Stimulated activated CD4-positive, alpha-beta T cell treated with anti-CD3 and anti-CD28 coated beads, Interleukin-4, amount 100 ng/mL, for 24 hours (primary cell): ENCODE measurements around the gene B9D1.

Experiments used
- DNase-seq: peaks from one replicate; pipeline ENCODE4 v3.0.0-alpha.2; 2020

Gene B9D1

GRCh38 chr17:19348806-19349205, 13.7 kb downstream of the B9D1 start:
- DNase-seq = no peak

DNA sequence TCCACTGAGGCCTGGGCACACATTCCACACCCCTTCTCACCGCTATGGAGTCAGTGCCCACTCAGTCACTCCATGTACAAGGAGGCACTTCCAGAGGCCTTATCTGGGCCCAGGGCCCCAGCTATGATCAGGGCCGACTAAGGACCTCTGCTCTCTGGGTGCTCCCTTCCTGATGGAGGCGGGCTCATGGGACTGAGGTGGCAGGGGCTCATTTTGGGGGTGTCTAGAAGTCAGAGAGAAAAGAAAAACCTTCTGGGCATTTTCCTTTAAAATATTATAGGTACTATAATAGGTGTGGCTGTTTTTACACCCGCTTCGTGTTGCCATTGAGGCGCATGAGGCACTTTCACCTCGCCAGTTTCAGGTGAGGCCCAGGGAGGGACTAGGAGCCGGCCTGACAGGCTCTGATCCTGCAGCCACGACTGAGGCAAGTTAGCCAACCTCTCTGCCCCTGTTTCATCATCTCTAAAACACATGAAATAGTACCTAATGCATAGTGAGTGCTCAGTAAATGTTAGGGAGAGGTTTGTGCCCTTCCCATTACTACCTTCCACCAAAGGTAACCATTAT, 14.4 kb downstream of the B9D1 start:
- no peak for DNase-seq

- no peak for DNase-seq
Observed at GRCh38 chr17:19347323-19348080, 15.0 kb downstream of the B9D1 start.

GRCh38 chr17:19346351-19347255, 15.9 kb downstream of the B9D1 start:
- no peak for DNase-seq

DNA sequence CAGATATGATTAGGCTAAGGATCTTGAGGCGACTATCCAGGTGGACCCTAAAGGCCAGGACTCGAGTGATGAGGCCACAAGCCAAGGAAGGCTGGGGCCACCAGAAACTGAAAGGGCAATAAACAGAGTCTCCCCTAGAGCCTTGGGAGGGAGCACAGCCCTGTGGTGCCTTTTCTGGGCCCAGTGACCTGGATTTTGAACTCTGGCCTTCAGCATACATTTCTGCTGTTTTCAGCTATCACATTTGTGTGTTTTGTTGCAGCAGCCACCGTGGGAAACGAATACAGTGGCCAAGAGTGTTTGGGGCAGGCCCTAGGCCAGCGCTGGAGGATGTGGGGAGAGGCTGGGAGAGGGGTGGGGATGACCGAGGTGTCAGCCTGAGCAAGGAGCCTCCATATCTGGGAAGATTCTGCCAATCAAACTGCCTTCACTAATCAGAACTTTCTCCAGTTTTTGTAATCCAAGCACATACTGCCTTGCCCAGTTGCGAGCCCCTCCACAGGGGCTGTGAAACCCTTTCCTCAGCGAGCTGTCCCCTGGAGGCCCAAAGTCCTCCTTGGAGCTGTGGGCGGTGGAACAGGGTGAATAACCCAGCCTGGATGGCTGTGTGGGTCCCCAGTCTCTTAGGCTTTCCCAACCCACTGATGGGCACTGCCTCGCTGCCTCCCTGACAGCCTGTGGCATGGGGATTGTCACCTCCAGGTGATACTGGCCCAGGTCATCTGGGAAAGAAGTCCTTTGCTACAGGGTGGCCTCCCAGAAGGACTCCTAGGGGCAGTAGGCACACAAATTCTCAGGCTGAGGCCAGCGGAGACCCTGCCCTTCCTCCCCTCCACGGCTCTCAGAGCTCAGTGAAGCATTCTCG, 16.8 kb downstream of the B9D1 start:
- no peak for DNase-seq

- no peak for DNase-seq
Observed at GRCh38 chr17:19345067-19345460, 17.5 kb downstream of the B9D1 start.

- DNase-seq = no peak
Observed at GRCh38 chr17:19344311-19345066, 18.0 kb downstream of the B9D1 start.

DNA sequence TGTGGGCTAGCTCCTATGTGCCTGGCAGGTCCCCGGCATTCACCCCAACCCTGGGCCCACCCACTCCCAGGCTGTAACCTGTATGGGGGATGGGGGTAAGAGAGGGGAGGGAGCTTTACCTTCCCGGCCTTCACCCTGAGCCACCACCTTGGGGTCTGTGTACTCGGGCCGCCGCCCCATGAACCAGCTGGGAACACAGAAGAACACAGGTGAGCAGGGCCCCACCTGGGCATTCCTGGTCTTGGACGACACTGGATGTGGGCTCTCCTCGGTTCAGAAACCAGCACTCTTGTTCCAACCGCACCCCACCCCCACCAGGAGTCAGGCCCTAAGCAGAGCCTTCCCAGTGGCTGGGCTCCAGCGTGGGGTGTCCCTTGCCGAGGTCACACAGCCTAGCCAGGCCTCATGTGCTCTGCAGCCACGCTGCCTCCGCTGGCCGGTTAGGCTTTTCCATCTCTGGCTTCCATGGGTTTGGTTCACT, 18.8 kb downstream of the B9D1 start:
- no peak for DNase-seq

DNA sequence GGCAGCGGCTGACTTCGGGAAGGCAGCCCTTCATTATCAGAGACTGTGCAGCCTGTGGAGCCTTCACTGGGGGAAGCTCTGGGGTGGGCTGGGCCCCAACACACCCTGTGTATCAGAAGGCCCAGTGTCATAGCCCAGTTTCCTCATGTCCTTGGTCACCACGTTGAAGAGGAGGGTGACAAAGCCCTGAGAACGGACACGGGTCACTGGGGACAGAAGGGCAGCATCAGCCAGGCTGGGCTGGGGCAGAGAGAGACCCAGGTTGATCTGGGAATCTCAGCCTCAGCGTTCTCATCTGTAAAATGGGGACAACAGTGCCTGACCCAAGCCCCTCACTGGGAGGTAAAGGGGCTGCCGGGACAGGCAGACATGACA, 19.3 kb downstream of the B9D1 start:
- DNase-seq = no peak

GRCh38 chr17:19342611-19343255, 19.8 kb downstream of the B9D1 start:
- no peak for DNase-seq

GRCh38 chr17:19341641-19342610, 20.6 kb downstream of the B9D1 start:
- no peak for DNase-seq

DNA sequence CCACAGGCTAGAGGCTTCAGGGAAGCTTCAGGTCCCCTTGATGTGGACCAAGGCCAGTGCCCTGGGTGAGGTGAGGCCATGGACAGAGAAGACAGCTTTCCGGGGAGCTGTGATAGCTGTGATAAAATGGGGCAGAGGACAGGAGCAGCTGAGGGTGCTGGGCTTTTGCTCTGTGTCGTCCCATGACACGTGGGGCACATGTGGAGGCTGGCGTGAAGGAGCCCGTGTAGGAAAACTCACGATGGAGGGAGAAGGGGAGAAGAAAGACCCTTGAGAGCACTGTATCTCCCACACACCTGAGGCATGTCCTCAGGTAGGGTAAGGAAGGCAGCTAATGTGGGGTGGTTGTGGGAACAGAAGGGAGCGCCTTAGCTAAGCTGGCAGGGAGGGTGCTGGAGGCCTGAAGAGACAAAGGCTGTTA, 21.3 kb downstream of the B9D1 start:
- no peak for DNase-seq

- no peak for DNase-seq
Observed at GRCh38 chr17:19339341-19339815, 23.1 kb downstream of the B9D1 start.

DNA sequence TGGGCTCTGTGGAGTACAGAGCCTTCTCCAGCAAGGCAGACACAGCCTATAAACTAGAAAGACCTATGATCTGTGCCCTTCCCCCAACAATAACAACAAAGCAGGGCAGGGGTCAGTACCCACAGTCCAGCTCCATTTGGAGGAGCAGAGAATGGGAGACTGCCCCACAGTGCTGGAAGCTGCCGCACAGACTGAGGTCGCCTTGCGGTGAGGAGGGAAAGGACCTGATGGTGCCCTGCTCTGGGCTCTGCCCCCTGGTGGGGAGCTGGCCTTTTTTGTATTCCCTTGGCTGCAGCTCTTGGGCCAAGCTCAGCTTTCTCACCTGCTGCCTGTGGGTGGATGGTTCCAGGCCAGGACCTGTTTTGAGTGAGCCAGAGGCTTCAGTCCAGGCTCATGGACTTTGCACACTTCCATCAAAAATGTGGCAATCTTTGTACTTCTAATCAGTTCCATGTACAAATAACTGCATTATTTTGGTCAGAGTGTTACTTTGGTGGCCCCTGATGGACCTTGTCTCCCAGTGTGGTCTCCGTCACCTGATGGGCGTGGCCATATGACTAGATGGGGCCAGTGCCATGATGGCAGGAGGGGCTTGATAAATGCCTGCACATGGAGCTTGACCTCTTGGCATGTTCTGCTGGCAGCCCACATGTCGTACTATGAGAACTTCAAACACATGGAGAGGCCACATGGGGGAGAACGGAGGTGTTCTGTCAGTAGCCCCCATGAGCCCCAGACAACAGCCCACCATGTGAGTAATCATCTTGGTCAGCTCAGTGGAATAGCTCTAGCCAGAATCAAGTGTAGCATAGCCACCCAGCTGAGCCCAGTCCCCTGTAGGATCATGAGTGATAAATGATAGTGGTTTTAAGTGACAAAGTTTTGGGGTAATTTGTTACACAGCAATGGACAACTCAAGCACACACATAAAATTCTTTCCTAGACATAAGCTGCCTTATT, 24.2 kb downstream of the B9D1 start:
- DNase-seq = peak; percentile 60

GRCh38 chr17:19337712-19338023, 24.9 kb downstream of the B9D1 start:
- no peak for DNase-seq

DNA sequence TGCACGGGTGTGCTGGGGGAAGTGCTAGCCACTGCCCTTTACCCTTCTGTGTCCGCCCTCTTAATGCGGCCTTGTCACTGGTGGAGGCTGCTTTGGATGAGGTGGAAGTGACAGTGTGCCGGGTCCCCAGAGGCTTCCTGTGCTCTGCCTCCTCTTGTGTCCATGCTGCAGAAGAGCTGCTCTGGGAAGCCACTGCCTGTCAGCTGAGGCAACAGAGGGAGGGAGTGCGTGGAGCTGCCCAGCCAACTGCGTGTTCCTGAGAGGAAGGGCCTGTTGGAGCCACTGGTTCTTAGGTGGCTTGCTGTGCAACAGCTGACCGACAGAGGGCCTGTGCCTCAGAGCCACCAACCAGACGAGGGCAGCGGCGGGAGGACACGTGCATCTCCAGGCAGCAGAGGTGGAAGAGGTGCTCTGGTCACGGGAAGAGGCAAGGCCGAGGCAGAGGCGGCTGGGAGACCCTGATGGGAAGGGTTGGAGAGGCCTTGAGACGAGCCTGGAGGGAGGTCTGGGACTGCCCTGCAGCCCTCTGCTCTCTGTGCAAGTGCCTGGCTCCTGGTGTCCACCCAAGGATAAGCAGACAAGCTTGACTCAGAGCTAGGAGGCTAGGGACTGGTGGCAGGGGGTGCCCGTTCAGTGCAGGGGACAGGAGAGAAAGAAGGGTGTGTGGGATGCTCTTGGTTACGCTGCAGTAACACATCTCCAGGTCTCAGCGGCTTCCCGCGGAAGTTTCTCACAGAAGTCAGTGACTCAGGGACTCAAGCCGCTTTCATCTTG, 25.4 kb downstream of the B9D1 start:
- no peak for DNase-seq

GRCh38 chr17:19335951-19336631, 26.4 kb downstream of the B9D1 start:
- DNase-seq = no peak
